ENCODE results near the gene ELAVL4. TPM values are rescaled to one million over a fixed set of nuclear protein-coding genes. Genes with fewer than 3 reads are reported as not detected.

Gene ELAVL4
- total and polyA plus RNA-seq, 2 of the 8 experiments (the other 6 are each of a cell fraction or from before 2014, with no cell fraction given): 0.21 to 0.89 TPM

DNA sequence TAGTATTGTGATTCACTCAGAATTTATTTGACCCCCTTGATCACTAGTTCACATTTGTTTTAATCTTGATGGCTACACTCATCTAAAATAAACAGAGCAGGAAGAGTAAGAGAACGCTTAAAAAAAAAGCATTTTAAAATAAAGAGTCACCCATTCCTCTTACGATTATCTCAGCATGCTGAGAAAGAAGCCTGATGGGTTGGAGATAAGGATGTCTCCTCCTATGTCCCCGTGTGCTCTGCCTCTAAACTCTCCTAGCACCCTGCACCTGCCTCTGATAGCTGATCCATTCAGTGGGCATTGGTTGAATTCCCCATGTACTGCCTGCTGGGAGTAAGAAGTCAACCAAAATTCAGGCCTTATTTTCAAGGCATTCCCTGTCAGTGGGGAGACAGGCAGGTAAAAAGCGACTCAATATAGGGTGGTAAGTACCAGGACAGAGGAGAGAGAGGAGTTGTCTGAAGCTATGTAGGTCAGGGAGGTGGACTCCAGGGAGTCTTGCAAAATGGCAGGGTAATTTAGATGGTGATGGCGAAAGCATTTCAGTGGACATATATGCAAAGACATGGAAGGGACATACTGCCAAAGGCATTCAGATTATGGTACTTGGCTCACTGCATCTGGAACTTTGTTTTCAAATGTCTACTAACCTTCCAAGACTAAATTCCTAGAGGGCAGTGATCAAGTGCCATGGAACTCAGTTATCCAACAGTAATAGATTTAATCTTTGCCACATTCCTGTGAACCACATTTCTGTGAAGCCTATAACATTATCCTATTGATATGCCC lies 18.4 kb downstream of the ELAVL4 start (continued):
- TF ChIP-seq RFX5 (IDR thresholded peaks at IDR 0.05; ENCODE audit: borderline replicate concordance, low read depth, low read length) (no peak), POU5F1 (IDR thresholded peaks at IDR 0.05; ENCODE audit: low read depth, low read length) (no peak), CTBP2 (IDR thresholded peaks at IDR 0.05; ENCODE audit: borderline replicate concordance, insufficient read depth, insufficient read length, low read length) (no peak), SUZ12 (IDR thresholded peaks at IDR 0.05; ENCODE audit: low read length) (no peak), CEBPB (IDR thresholded peaks at IDR 0.05; ENCODE audit: low read depth, low read length) (no peak), SAP30 (IDR thresholded peaks at IDR 0.05; ENCODE audit: insufficient read depth, insufficient replicate concordance, low read length) (no peak), POLR2AphosphoS5 (IDR thresholded peaks at IDR 0.05; ENCODE audit: low read depth, low read length) (no peak), RXRA (IDR thresholded peaks at IDR 0.05; ENCODE audit: insufficient read depth, low read depth, low read length) (no peak)
